ENCODE data around the gene HEPACAM. TPM values are rescaled to one million over a fixed set of nuclear protein-coding genes. Genes with fewer than 3 reads are reported as not detected.

The HEPACAM gene
- total RNA-seq, 4 donors from 2014 or later: 0.40 to 0.70 TPM; not detected in 2

Other genes with a start within 250 kb of the HEPACAM start
- under 1 TPM in 2 of 4 donors, not detected in 2; 0.51 to 0.52 TPM for gene NRGN, start 196.1 kb downstream of the HEPACAM start, total RNA-seq
- under 1 TPM in 2 of 4 donors, not detected in 2; 0.29 to 0.46 TPM for gene VSIG2, start 183.8 kb downstream of the HEPACAM start, total RNA-seq
- 10 to 100 TPM; 20.0 to 30.1 (median 27.5) TPM for gene ESAM, start 173.8 kb downstream of the HEPACAM start, total RNA-seq
- gene MSANTD2, start 135.6 kb downstream of the HEPACAM start, total RNA-seq: 1 to 10 TPM; 3.3 to 5.1 (median 3.8) TPM
- gene ROBO3, start 70.6 kb downstream of the HEPACAM start, total RNA-seq: 1 to 10 TPM in 2 of 4 donors, under 1 TPM in 2; 0.35 to 3.7 (median 1.3) TPM
- 10 to 100 TPM in 3 of 4 donors, 1 to 10 TPM in 1; 7.6 to 18.7 (median 14.7) TPM for gene ROBO4, start 38.2 kb downstream of the HEPACAM start, total RNA-seq
- gene HEPN1, start 16.8 kb downstream of the HEPACAM start, total RNA-seq: not detected
- gene CCDC15, start 18.2 kb upstream of the HEPACAM start, total RNA-seq: under 1 TPM in 2 of 4 donors, not detected in 2; 0.10 to 0.16 TPM
- 1 to 10 TPM in 3 of 4 donors, under 1 TPM in 1; 0.75 to 2.1 (median 1.5) TPM for gene SLC37A2, start 127.3 kb upstream of the HEPACAM start, total RNA-seq
- gene TMEM218, start 175.6 kb upstream of the HEPACAM start, total RNA-seq: 10 to 100 TPM in 1 of 4 donors, 1 to 10 TPM in 3; 6.3 to 11.2 (median 9.4) TPM
- gene PKNOX2, start 228.7 kb upstream of the HEPACAM start, total RNA-seq: 10 to 100 TPM in 1 of 4 donors, 1 to 10 TPM in 3; 3.7 to 11.7 (median 6.0) TPM